Measurements from ENCODE around the gene CATSPERZ. TPM values are rescaled to one million over a fixed set of nuclear protein-coding genes. Genes with fewer than 3 reads are reported as not detected.

Gene CATSPERZ
- polyA plus RNA-seq, 1 donor from 2014 or later = not detected

- Histone ChIP-seq H3K4me3 (ENCODE audit: low read length) (no peak overlapping the region), H2AFZ (ENCODE audit: low read depth, low read length) (no peak overlapping the region), H3K9me3 (ENCODE audit: low read length) (no peaks in the 10 kb centered on the region), H4K20me1 (ENCODE audit: insufficient read depth) (no peaks in the 10 kb centered on the region), H3K27ac (ENCODE audit: low read length) (no peak overlapping the region), H3K4me2 (ENCODE audit: low read length) (no peak overlapping the region), H3K9ac (ENCODE audit: low read length) (no peak overlapping the region), H3F3A (ENCODE audit: insufficient read depth, low read length, poor library complexity, severe bottlenecking) (no peaks in the 10 kb centered on the region), H3K27me3 (ENCODE audit: insufficient read depth, low read depth, low read length) (no peaks in the 10 kb centered on the region), H3K79me2 (replicated peaks; ENCODE audit: insufficient read depth, low read length) (no peaks in the 10 kb centered on the region), H3K36me3 (ENCODE audit: insufficient read depth, low read length) (no peaks in the 10 kb centered on the region), H3K9me2 (ENCODE audit: insufficient read depth, low read length) (no peaks in the 10 kb centered on the region)
- TF ChIP-seq MXI1 (conservative IDR thresholded peaks at IDR 0.05; ENCODE audit: poor library complexity, severe bottlenecking) = no peak
- no peak for TF ChIP-seq RAD21 (conservative IDR thresholded peaks at IDR 0.05)
- TF ChIP-seq POLR2AphosphoS5 (IDR thresholded peaks at IDR 0.05) = no peak
- TF ChIP-seq TAF1 (IDR thresholded peaks at IDR 0.05; ENCODE audit: low read depth) = no peak
- TF ChIP-seq EZH2 (IDR thresholded peaks at IDR 0.05; ENCODE audit: borderline replicate concordance, insufficient read depth, low read length, poor library complexity, severe bottlenecking) = no peak
Measured at GRCh38 chr11:64259533-64260067, 40.6 kb upstream of the CATSPERZ start.

DNA sequence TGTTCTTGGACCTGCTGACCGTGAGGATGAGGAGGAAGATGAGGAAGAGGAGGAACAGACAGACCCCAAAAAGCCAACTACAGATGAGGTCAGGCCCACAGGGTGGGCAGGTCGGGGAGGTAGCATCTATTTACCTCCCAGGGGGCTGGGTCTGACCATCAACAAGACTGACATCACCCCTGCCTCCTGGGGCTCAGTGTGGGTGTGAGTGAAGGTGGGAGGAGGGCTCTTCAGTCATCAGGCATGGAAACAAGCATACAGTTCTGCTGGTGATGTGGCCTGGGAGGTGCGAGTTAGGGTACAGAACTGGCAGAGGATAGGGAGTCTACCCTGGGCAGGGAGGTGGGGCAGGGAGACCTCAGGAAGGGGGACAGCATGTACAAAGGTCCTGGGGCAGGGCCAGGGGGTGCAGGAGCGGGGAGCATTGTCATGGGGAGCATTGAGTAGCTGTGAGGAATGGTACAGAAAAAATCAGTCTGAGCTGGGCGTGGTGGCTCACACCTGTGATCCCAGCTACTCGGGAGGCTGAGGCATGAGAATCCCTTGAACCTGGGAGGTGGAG, 39.9 kb upstream of the CATSPERZ start:
- Histone ChIP-seq H3K9ac (ENCODE audit: low read length) (no peak overlapping the region), H3K79me2 (replicated peaks; ENCODE audit: insufficient read depth, low read length) (no peaks in the 10 kb centered on the region), H3K27me3 (ENCODE audit: insufficient read depth, low read depth, low read length) (no peaks in the 10 kb centered on the region), H3K9me3 (ENCODE audit: low read length) (no peaks in the 10 kb centered on the region), H3F3A (ENCODE audit: insufficient read depth, low read length, poor library complexity, severe bottlenecking) (no peaks in the 10 kb centered on the region), H3K9me2 (ENCODE audit: insufficient read depth, low read length) (no peaks in the 10 kb centered on the region), H2AFZ (ENCODE audit: low read depth, low read length) (no peak overlapping the region), H3K4me2 (ENCODE audit: low read length) (no peak overlapping the region), H4K20me1 (ENCODE audit: insufficient read depth) (no peaks in the 10 kb centered on the region), H3K27ac (ENCODE audit: low read length) (no peak overlapping the region), H3K36me3 (ENCODE audit: insufficient read depth, low read length) (no peaks in the 10 kb centered on the region), H3K4me3 (ENCODE audit: low read length) (no peak overlapping the region)
- TF ChIP-seq RAD21 (conservative IDR thresholded peaks at IDR 0.05) (no peak), SMC3 (conservative IDR thresholded peaks at IDR 0.05; ENCODE audit: poor library complexity) (no peak), EZH2 (IDR thresholded peaks at IDR 0.05; ENCODE audit: borderline replicate concordance, insufficient read depth, low read length, poor library complexity, severe bottlenecking) (no peak), POLR2AphosphoS5 (IDR thresholded peaks at IDR 0.05) (no peak)
- TF ChIP-seq, protein P1, sequence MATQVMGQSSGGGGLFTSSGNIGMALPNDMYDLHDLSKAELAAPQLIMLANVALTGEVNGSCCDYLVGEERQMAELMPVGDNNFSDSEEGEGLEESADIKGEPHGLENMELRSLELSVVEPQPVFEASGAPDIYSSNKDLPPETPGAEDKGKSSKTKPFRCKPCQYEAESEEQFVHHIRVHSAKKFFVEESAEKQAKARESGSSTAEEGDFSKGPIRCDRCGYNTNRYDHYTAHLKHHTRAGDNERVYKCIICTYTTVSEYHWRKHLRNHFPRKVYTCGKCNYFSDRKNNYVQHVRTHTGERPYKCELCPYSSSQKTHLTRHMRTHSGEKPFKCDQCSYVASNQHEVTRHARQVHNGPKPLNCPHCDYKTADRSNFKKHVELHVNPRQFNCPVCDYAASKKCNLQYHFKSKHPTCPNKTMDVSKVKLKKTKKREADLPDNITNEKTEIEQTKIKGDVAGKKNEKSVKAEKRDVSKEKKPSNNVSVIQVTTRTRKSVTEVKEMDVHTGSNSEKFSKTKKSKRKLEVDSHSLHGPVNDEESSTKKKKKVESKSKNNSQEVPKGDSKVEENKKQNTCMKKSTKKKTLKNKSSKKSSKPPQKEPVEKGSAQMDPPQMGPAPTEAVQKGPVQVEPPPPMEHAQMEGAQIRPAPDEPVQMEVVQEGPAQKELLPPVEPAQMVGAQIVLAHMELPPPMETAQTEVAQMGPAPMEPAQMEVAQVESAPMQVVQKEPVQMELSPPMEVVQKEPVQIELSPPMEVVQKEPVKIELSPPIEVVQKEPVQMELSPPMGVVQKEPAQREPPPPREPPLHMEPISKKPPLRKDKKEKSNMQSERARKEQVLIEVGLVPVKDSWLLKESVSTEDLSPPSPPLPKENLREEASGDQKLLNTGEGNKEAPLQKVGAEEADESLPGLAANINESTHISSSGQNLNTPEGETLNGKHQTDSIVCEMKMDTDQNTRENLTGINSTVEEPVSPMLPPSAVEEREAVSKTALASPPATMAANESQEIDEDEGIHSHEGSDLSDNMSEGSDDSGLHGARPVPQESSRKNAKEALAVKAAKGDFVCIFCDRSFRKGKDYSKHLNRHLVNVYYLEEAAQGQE (IDR thresholded peaks at IDR 0.05; ENCODE audit: borderline replicate concordance) = no peak

GRCh38 chr11:64261556-64262080, 38.5 kb upstream of the CATSPERZ start:
- Histone ChIP-seq H4K20me1 (ENCODE audit: insufficient read depth) (no peaks in the 10 kb centered on the region), H3K9me2 (ENCODE audit: insufficient read depth, low read length) (no peaks in the 10 kb centered on the region), H2AFZ (ENCODE audit: low read depth, low read length) (no peak overlapping the region), H3K4me3 (ENCODE audit: low read length) (no peak overlapping the region), H3K9me3 (ENCODE audit: low read length) (no peaks in the 10 kb centered on the region), H3K9ac (ENCODE audit: low read length) (no peak overlapping the region), H3K36me3 (ENCODE audit: insufficient read depth, low read length) (no peaks in the 10 kb centered on the region), H3K27me3 (ENCODE audit: insufficient read depth, low read depth, low read length) (no peaks in the 10 kb centered on the region), H3K4me2 (ENCODE audit: low read length) (no peak overlapping the region), H3K27ac (ENCODE audit: low read length) (no peak overlapping the region), H3K79me2 (replicated peaks; ENCODE audit: insufficient read depth, low read length) (no peaks in the 10 kb centered on the region), H3F3A (ENCODE audit: insufficient read depth, low read length, poor library complexity, severe bottlenecking) (no peaks in the 10 kb centered on the region)
- TF ChIP-seq POLR2AphosphoS5 (IDR thresholded peaks at IDR 0.05) = no peak
- no peak for TF ChIP-seq CTCF (IDR thresholded peaks at IDR 0.05; ENCODE audit: poor library complexity, severe bottlenecking)
- TF ChIP-seq EZH2 (IDR thresholded peaks at IDR 0.05; ENCODE audit: borderline replicate concordance, insufficient read depth, low read length, poor library complexity, severe bottlenecking) = no peak
- TF ChIP-seq EP300 (conservative IDR thresholded peaks at IDR 0.05; ENCODE audit: poor library complexity, severe bottlenecking) = no peak
- TF ChIP-seq MXI1 (conservative IDR thresholded peaks at IDR 0.05; ENCODE audit: poor library complexity, severe bottlenecking) = no peak

Measured in neural cell (in vitro differentiated cells).